ENCODE results near the gene MYO16.
A peak's percentile ranks its signal among the peaks of the same experiment; 100 is the strongest.
"Not testable (repeated sequence)": the region's sequence is repeated elsewhere in the genome, so short reads cannot be mapped to it uniquely, and the experiment has no call there.

MYO16 gene

GRCh38 chr13:108903613-108904012 lies 274.2 kb downstream of the MYO16 start:
- no peak for DNase-seq

- no peak for DNase-seq
These were observed 282.4 kb downstream of the MYO16 start for GRCh38 chr13:108911807-108912206.

GRCh38 chr13:108913731-108914130 lies 284.3 kb downstream of the MYO16 start:
- DNase-seq: not testable (repeated sequence)

GRCh38 chr13:108915095-108915633 lies 285.8 kb downstream of the MYO16 start:
- DNase-seq: no peak

- DNase-seq: peak; percentile 60
These were observed 286.5 kb downstream of the MYO16 start for GRCh38 chr13:108915634-108916512.

DNA sequence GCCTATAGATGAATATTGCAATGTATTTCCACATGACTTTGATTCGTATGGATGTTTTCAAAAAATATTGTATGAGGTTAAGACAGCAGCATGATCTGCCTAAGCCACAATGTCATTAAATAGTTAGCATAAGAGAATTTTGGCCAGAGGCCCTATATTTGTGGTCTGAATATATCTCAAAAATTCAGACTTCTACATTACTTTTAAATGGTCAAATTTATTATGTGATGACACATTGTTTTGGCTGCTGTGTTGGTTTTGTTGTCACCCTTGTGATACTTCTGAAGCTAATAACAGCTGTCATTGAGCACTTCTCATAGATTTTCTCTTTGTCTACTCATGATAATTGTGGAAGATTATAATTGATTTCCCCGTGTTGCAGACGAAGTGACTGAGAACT lies 288.2 kb downstream of the MYO16 start:
- no peak for DNase-seq

DNA sequence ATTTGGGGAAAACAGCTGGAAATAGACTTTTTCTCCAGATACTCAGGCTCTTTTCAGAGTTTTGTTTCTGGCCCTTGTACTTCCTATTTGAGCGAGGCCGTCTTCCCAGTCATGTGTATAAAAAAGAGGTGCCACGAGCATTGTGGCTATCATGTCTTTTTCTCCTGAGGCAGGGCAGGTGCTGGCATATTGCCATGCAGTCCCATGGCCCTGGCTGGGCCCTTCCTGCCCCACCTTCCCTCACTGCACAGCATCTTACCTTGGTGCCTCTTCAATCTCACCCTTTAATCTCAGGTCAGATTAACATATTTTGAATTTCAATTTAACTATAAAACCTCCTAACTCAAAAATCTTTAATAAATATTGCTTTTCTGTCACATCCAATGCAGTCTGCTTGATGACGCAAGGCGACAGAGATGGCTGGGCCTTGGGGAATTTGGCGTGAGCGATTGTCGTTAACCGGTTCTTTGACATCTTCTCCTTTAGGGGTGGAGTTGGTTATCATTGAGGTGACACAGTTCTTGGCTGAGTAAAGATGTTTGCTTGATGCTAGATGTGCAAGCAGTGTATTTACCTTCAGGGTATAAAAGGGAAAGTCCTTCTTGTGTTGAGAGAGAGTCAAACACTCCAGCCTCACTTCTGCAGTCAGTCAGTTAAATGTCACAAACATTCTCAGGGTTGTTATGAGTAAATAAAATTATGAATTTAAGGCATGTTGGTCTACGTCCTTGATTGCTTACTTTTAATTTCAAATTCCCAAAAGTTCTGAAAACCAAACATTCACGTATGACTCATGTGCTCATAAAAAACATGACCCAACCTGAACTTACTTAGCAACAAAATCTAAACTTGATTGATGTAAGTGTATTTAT lies 289.9 kb downstream of the MYO16 start:
- no peak for DNase-seq

- no peak for DNase-seq
These were observed 290.7 kb downstream of the MYO16 start for GRCh38 chr13:108920137-108920536.

- DNase-seq: no peak
These were observed 291.8 kb downstream of the MYO16 start for GRCh38 chr13:108921238-108921637.

- no peak for DNase-seq
These were observed 292.7 kb downstream of the MYO16 start for GRCh38 chr13:108922108-108922507.

- no peak for DNase-seq
These were observed 294.1 kb downstream of the MYO16 start for GRCh38 chr13:108923386-108924047.

DNA sequence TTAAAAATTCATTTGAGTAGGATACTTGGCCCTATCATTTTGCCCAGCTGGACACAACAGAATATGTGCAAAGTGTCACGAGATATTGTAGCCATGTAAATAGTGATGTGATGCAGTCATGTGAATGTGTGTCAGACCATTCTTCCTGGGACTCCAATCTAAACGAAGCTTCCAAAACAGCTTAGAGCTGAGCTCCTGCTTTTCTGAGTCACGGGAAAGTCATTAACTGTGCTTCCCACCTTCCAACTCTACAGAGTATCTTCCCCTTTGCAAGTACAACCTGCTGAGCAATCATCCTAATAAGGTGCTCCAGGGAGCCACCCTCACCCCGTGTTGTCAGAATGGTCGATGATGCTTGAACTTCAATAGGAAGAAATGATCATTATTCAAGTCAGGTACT lies 294.7 kb downstream of the MYO16 start:
- DNase-seq: no peak

- DNase-seq: no peak
These were observed 295.1 kb downstream of the MYO16 start for GRCh38 chr13:108924541-108924940.

DNA sequence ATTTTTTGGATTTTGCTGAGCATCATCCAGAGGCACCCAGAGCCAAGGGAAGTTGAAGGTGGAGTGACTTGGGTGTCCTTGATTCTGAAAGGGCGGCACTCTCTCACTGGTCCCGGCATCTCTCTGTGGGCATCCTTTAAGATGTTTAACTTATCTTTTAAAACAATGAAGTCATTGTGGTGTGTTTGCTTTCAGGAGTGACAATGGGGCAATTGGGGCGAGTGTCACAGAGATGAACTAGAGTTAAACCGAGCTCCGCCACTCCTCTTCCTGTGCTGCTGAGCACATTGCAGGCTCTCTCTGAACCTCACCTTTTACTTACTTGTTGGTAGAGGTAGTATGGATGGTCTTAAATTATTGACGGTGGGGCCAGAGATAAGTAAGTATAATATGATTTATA lies 295.7 kb downstream of the MYO16 start:
- DNase-seq: no peak

GRCh38 chr13:108926862-108927261 lies 297.5 kb downstream of the MYO16 start:
- DNase-seq: no peak

DNA sequence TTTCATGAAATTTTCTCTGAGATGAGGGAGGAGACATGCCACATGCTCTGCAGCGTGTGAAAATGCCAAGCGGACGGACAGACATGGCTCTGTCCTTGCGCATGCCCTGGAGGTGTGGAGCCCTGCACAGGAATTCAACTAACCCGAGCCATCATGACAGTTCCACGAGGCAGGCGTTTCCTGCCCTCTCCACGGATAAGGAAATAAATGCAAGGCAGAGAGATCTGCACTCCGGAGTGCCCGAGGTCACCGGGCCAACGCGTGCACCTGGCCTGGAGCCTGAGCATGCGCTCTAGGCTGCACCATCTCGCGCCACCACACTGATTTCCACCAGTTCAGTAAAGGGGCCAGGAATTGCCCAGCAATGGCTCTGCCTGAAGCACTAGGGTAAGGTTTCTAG lies 298.2 kb downstream of the MYO16 start:
- DNase-seq: no peak

GRCh38 chr13:108929532-108930206 lies 300.3 kb downstream of the MYO16 start:
- no peak for DNase-seq

- no peak for DNase-seq
These were observed 302.8 kb downstream of the MYO16 start for GRCh38 chr13:108932196-108932595.

GRCh38 chr13:108933061-108933460 lies 303.6 kb downstream of the MYO16 start:
- DNase-seq: no peak

DNA sequence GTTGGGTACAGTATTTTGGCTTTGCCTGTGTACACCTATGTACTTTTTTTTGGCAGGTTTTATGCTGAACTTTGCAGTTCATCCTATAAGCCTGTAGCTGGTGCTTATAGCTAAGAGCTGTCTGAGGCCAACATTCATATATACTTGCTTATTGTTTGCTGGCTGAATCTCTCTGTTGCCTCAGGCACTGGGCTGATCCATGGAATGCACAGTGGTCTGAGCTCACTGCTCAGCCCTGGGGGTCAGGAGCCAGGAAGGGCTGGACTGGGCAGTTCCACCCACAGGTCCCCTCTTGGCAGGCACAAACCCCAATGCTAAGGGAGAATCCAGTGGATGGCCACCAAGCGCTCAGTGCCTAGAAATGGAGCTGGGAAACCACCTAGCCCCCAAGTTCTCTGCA lies 308.7 kb downstream of the MYO16 start:
- DNase-seq: no peak

DNA sequence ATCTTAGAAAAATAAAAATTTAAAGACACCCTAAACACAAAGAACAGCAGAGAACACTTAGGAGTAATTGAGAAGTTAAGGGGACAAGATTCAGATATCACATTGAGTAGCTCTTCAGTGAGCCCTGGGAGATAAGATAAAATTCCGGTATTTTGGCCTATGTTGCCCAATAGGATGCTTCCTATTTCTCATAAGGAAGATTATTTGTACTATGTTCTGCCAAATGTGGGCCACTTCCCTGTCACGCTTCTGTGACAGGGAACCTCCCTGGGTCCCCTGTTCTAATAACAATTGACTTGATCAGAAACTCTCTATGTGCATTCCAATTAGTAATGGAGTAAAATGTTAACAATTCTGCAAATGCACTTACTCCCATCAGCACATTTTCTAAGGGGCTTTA lies 310.7 kb downstream of the MYO16 start:
- DNase-seq: no peak

DNA sequence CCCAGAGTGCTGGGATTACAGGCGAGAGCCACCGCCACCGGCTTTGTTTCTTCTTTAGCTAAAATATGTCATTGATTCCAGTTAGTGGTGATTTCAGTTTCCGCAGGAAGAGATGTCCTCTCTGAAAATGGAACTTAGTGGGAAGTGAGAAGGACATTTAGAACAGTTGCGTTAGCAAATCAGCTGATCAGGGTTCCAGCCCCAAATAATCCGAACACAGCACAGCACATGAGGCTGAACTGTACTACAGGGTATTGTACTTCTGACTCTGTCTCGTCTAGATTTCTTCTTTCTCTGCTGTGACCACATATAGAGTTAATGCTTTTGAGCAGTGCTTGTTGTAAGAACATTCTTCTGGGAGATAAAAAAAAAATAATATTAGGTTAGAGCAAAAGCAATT lies 314.4 kb downstream of the MYO16 start:
- no peak for DNase-seq
